Measurements from ENCODE around the gene OLFML1.

DNA sequence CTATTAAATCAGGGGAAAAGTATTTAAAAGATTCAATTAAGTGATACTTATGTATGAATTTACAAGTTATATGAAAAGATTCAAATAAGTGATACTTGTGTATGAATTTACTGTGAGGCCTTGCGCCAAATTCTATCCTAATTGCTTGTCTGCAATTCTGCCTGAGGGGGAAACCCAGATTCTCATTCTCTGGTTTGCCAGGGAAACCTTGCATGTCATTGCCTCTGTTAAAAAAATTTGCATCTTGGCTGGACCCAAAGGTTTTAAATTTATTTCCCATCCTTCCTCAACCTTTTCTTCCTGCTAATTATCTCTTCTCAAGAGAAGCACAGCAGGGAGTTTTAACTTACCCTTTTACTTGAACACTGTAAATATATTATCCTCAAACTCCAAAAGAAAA is 13.8 kb downstream of the OLFML1 start:
- TF ChIP-seq CTCF (IDR thresholded peaks at IDR 0.05; ENCODE audit: poor library complexity, severe bottlenecking) = no peak
- TF ChIP-seq POLR2AphosphoS5 (IDR thresholded peaks at IDR 0.05) = no peak
- TF ChIP-seq SMC3 (conservative IDR thresholded peaks at IDR 0.05; ENCODE audit: poor library complexity) = no peak
- no peak for TF ChIP-seq MXI1 (conservative IDR thresholded peaks at IDR 0.05; ENCODE audit: poor library complexity, severe bottlenecking)
- no peak for TF ChIP-seq EP300 (conservative IDR thresholded peaks at IDR 0.05; ENCODE audit: poor library complexity, severe bottlenecking)
- TF ChIP-seq EZH2 (IDR thresholded peaks at IDR 0.05; ENCODE audit: borderline replicate concordance, insufficient read depth, low read length, poor library complexity, severe bottlenecking) = no peak
- TF ChIP-seq RAD21 (conservative IDR thresholded peaks at IDR 0.05) = no peak
- no peak for TF ChIP-seq REST (IDR thresholded peaks at IDR 0.05; ENCODE audit: borderline replicate concordance)

Measured in neural cell (in vitro differentiated cells).